GM15510 (cell line): ENCODE data around the gene CLDN22.

Source experiments
- POLR2A ChIP-seq: IDR thresholded peaks from 3 replicates; pipeline ENCODE4 v1.6.1; 2011; ENCODE audit warnings: borderline replicate concordance; ENCODE audit not compliant: insufficient read length; ENCODE audit errors: extremely low read depth

The CLDN22 gene

DNA sequence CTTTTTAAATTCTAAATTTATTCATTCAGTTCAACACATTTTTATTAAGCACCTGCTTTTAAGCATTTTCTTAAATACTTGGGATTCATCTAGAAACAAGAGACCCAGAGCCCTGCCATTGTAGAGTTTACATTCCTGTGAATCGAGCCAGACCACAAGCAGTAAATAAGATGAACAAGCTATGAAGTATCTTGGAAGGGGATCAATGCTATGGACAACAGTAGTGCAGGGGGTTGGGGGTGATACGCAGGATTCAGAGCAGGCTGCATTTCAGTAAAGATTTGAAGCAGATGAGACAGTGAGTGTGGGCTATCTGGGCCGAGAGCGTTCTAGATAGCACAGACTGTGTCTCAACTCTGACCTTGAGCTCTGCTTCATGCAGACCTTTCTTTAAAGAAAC is 35.1 kb downstream of the CLDN22 start:
- no peak for TF ChIP-seq POLR2A

- no peak for TF ChIP-seq POLR2A
Observed at GRCh38 chr4:183284258-183284785, 35.8 kb downstream of the CLDN22 start.

- TF ChIP-seq POLR2A = no peak
Observed at GRCh38 chr4:183276106-183276505, 44.0 kb downstream of the CLDN22 start.

- no peak for TF ChIP-seq POLR2A
Observed at GRCh38 chr4:183272384-183272783, 47.7 kb downstream of the CLDN22 start.

DNA sequence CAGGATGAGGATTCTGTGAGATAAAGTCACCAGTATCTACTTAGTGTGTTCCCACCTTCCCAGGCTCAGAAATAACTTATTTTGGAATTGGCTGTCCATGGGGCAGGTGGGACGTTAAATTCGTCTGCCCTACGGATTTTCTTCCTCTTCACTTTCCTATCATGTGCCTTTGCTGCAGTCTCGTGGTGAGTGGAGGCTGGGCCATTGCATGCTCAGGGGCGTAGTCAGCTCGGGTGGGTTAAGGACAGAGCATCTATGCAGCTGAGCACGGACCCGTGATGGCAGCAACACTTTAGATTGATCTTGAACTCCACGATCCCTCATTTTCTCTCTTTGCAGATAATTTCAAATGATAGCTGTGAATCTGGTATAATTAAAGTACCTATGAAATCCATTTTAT is 51.5 kb downstream of the CLDN22 start:
- TF ChIP-seq POLR2A = no peak
